Measurements from ENCODE around the gene FNIP2.

Gene FNIP2

DNA sequence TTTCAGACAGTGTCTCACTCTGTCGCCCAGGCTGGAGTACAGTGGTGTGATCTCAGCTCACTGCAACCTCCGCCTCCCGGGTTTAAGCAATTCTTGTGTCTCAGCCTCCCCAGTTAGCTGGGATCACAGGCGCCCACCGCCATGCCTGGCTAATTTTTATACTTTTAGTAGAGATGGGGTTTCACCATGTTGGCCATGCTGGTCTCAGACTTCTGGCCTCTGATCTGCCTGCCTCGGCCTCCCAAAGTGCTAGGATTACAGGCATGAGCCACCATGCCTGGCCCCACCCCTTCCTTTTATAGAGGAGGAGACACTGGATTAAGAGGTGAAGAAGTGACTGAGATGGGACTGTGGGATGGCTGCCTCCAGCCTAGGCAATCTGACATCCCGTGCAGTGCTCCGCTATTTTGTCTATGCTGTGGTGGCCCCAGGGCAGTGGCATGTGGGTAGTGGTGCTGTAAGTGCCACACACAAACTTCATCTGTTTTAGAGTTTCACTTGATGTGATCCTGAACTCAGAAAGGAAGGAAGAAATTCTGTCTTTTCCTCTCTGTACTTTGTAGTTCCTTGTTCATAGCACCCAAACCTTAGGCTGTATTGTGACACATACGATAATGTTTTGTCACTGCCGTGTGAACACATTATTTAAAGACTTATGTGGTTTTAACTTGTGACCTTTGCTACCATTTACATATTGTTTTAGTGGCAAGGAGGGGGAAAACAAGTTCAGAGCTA is 48.9 kb downstream of the FNIP2 start:
- H3K4me3 ChIP-seq (ENCODE audit: low read depth, low read length) = no peak overlapping the region
- TF ChIP-seq, protein P1, sequence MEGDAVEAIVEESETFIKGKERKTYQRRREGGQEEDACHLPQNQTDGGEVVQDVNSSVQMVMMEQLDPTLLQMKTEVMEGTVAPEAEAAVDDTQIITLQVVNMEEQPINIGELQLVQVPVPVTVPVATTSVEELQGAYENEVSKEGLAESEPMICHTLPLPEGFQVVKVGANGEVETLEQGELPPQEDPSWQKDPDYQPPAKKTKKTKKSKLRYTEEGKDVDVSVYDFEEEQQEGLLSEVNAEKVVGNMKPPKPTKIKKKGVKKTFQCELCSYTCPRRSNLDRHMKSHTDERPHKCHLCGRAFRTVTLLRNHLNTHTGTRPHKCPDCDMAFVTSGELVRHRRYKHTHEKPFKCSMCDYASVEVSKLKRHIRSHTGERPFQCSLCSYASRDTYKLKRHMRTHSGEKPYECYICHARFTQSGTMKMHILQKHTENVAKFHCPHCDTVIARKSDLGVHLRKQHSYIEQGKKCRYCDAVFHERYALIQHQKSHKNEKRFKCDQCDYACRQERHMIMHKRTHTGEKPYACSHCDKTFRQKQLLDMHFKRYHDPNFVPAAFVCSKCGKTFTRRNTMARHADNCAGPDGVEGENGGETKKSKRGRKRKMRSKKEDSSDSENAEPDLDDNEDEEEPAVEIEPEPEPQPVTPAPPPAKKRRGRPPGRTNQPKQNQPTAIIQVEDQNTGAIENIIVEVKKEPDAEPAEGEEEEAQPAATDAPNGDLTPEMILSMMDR (IDR thresholded peaks at IDR 0.05; ENCODE audit: low read depth, low read length) = no peak

- no peak overlapping the region for H3K4me3 ChIP-seq (ENCODE audit: low read depth, low read length)
- TF ChIP-seq, protein P1 (IDR thresholded peaks at IDR 0.05; ENCODE audit: low read depth, low read length) = no peak
Observed at GRCh38 chr4:158818560-158819140, 49.8 kb downstream of the FNIP2 start.

DNA sequence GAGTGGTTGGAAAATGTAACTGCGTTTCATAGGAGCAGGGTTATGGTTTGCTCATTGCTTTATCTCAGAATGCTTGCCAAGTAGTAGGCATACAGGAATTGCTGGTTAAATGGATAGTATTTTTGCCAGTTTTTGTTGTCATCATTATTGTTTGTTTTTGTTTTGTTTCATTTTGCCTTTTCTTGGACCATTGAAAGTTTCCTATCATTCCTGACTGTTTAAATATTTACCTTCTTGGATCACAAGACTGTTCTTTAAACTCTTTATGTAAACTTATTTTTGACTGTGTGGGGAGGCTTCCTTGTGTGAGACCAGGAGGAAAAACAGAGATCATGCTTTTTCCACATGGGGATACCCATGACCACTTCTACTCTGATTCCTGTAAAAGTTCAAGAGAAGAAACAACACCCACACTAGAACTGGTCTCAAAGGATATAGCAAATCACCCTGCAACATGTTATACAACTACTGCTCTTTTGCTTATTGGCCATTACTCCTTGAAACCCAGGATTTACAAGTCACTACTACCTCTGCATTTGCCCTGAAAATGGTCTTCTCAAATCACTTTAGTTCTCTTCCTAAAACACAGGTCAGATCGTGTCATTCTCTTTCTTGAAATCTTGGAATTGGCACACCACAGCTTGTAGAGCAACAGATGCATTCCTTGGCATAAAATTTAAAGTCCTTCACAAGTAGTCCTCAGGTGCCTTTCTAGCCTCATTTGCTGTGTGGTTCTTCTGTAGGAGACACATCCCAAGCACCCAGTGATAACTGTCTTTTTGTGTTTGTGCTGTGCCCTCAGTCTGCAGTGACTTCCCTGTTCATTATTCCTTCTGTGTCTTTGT is 51.3 kb downstream of the FNIP2 start:
- no peak overlapping the region for H3K4me3 ChIP-seq (ENCODE audit: low read depth, low read length)
- TF ChIP-seq, protein P1 (IDR thresholded peaks at IDR 0.05; ENCODE audit: low read depth, low read length) = no peak

DNA sequence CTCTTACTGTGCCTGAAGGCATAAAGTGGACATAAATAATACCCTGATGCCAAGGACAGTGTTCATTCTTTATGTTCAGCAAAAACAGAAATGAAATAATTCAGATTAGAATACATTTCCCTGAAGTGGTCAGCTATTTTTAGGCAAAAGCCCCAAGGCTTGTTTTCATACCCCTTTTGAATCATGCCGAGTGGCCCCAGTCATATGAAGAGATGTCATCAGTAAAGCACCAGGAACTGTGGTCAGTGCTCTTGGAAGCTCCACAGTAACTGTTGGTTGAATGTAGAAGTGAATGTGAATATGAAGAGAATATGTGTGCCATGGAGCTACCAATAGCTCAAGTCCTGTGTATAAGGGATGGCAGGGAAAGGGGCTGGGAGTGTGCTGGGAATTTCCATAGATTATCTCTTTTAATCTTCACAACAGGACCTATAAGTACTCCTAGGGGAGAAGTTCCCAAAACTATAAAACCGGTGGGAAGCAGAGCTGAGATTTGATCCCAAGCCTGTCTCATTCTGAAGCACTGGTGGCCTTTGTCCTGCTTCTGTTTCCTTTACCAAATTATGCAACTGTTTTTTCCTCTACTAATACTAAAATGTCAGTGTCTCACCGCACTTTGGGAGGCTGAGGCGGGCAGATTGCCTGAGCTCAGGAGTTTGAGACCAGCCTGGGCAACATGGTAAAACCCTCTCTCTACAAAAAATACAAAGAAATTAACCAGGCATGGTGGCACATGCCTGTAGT is 52.6 kb downstream of the FNIP2 start:
- TF ChIP-seq, protein P1 (IDR thresholded peaks at IDR 0.05; ENCODE audit: low read depth, low read length) = no peak
- no peak overlapping the region for H3K4me3 ChIP-seq (ENCODE audit: low read depth, low read length)

- no peak overlapping the region for H3K4me3 ChIP-seq (ENCODE audit: low read depth, low read length)
- TF ChIP-seq, protein P1 (IDR thresholded peaks at IDR 0.05; ENCODE audit: low read depth, low read length) = no peak
Observed at GRCh38 chr4:158822348-158822747, 53.5 kb downstream of the FNIP2 start.

DNA sequence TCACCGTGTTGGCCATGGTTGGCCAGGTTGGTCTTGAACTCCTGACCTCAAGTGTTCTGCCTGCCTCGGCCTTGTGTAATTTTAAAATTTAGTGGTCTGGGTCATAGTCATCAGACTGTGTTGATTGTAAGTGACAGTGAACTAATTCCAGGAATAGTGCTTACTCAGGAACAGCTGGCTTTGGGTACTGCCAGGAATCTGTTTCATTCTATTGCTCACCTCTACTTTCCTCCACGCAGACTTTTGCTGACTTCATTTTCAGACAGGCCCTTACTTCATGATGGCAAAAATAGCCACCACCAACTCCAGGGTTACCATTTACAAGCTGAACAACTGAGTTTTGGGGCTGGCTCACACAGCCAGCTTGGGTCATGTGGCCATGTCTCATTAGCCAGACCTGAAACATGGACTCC is 54.6 kb downstream of the FNIP2 start:
- TF ChIP-seq, protein P1 (IDR thresholded peaks at IDR 0.05; ENCODE audit: low read depth, low read length) = no peak
- no peak overlapping the region for H3K4me3 ChIP-seq (ENCODE audit: low read depth, low read length)
